ENCODE results near the gene SERPINB3.

Gene SERPINB3

GRCh38 chr18:63627819-63628218, 33.9 kb downstream of the SERPINB3 start:
- ATAC-seq (replicated peaks) (no peak), DNase-seq (no peak)
- H3K36me3 Mint-ChIP-seq (ENCODE audit: insufficient read depth), result no peaks in the 10 kb centered on the region
- peaks cover 0 to 6% of the 10 kb centered on the region in 2 donors for H3K27me3 Mint-ChIP-seq
- H3K4me3 Mint-ChIP-seq, result no peak overlapping the region
- peaks cover 9 to 33% of the 10 kb centered on the region in 2 donors for H3K9me3 Mint-ChIP-seq
- H3K27ac Mint-ChIP-seq, result no peak overlapping the region
- no peaks in the 10 kb centered on the region for H3K4me1 Mint-ChIP-seq (ENCODE audit: low read depth in 2 of 2)

DNA sequence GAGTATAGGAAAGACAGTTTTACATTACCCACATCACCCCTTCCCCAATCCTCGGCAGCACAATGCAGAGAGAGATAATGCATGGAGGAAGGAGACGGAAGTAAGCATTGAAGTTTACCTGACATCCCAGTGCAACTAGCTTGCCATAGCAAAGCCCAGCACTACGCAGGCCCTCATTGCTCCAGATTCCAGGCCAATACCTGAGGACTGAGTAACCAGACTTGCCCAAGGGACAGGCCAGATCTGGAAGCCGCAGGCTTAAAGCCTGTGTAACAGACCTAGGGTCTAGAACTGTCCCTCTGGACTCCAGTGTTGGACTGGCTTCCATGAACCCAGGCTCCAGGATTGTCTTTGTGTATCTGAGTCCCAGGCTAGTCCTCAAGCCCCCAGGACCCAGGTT, 35.3 kb downstream of the SERPINB3 start:
- Mint-ChIP-seq H3K27ac (no peak overlapping the region), H3K4me3 (no peak overlapping the region), H3K9me3 (peaks cover 7 to 29% of the 10 kb centered on the region in 2 donors), H3K27me3 (peaks cover 0 to 5% of the 10 kb centered on the region in 2 donors), H3K4me1 (ENCODE audit: low read depth in 2 of 2) (no peaks in the 10 kb centered on the region), H3K36me3 (ENCODE audit: insufficient read depth) (no peaks in the 10 kb centered on the region)
- ATAC-seq (replicated peaks) (no peak), DNase-seq (no peak)

DNA sequence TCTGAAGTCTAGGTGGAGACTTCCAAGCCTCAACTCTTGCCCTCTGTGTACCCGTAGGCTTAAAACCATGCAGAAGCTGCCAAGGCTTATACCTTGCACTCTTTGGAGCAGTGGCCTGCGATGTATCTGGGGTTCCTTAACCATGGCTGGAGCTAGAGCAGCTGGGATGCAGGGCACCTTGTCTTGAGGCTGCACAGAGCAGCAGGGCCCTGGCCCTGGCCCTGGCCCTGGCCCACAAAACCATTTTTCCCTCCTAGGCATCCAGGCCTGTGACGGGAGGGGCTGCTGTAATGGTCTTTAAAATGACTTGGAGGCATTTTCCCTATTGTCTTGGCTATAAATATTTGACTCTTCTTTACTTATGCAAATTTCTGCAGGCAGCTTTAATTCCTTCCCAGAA, 36.8 kb downstream of the SERPINB3 start:
- Mint-ChIP-seq H3K4me1 (ENCODE audit: low read depth in 2 of 2) (no peaks in the 10 kb centered on the region), H3K27ac (no peak overlapping the region), H3K4me3 (no peak overlapping the region), H3K27me3 (no peaks in the 10 kb centered on the region), H3K36me3 (ENCODE audit: insufficient read depth) (no peaks in the 10 kb centered on the region), H3K9me3 (peaks cover 5 to 29% of the 10 kb centered on the region in 2 donors)
- DNase-seq (no peak), ATAC-seq (replicated peaks) (no peak)

DNA sequence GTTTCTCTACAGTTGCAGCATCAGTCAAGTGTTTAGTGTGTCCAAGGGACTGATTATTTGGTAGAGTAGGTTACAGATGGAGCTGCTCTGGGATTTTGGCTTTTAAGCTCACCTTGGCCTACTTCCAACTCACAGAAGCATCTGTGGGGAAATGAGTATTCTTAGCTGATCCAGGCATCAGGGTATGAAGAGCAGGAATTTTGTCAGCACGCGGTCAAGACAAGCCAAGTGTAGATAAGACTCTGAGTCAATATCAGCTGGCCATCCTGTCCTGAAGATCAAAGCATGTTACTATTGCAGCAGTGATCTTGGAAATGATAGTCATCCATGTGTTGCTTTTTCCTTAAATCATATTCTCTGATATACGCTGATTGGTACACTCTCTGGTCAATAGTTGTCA, 42.0 kb downstream of the SERPINB3 start:
- H3K4me1 Mint-ChIP-seq (ENCODE audit: low read depth in 2 of 2), result no peaks in the 10 kb centered on the region
- DNase-seq, result no peak
- no peaks in the 10 kb centered on the region for H3K9me3 Mint-ChIP-seq
- no peaks in the 10 kb centered on the region for H3K36me3 Mint-ChIP-seq (ENCODE audit: insufficient read depth)
- ATAC-seq (replicated peaks), result no peak
- no peaks in the 10 kb centered on the region for H3K27me3 Mint-ChIP-seq
- H3K4me3 Mint-ChIP-seq, result no peak overlapping the region
- H3K27ac Mint-ChIP-seq, result no peak overlapping the region

DNA sequence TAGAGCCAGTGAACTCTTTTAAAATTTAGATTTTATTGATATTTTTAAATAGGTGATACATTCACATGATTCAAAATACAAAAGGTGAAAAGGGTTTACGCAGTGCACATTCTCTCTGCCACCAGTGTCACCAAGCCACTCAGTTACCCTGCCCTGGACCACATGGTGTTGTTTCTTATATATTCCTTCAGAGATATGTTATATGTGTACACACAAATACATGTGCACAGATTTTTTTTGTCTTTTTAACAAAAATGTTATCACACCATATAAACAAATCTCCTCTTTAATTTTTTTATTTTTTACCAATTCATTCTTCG, 43.8 kb downstream of the SERPINB3 start:
- ATAC-seq (replicated peaks) (no peak), DNase-seq (no peak)
- Mint-ChIP-seq H3K36me3 (ENCODE audit: insufficient read depth) (no peaks in the 10 kb centered on the region), H3K9me3 (no peaks in the 10 kb centered on the region), H3K27ac (no peak overlapping the region), H3K27me3 (peaks cover 0 to 5% of the 10 kb centered on the region in 2 donors), H3K4me3 (no peak overlapping the region), H3K4me1 (ENCODE audit: low read depth in 2 of 2) (no peaks in the 10 kb centered on the region)

GRCh38 chr18:63617049-63617914, 44.4 kb downstream of the SERPINB3 start:
- ATAC-seq (replicated peaks) (no peak), DNase-seq (no peak)
- Mint-ChIP-seq H3K27me3 (peaks cover 0 to 5% of the 10 kb centered on the region in 2 donors), H3K36me3 (ENCODE audit: insufficient read depth) (no peaks in the 10 kb centered on the region), H3K27ac (no peak overlapping the region), H3K9me3 (no peaks in the 10 kb centered on the region), H3K4me1 (ENCODE audit: low read depth in 2 of 2) (no peaks in the 10 kb centered on the region), H3K4me3 (no peak overlapping the region)

- H3K27me3 Mint-ChIP-seq, result peaks cover 5 to 6% of the 10 kb centered on the region in 2 donors
- H3K36me3 Mint-ChIP-seq (ENCODE audit: insufficient read depth), result no peaks in the 10 kb centered on the region
- no peaks in the 10 kb centered on the region for H3K9me3 Mint-ChIP-seq
- ATAC-seq (replicated peaks), result no peak
- H3K4me1 Mint-ChIP-seq (ENCODE audit: low read depth in 2 of 2), result no peaks in the 10 kb centered on the region
- no peak overlapping the region for H3K4me3 Mint-ChIP-seq
- DNase-seq, result no peak
- no peak overlapping the region for H3K27ac Mint-ChIP-seq
These were observed 48.3 kb downstream of the SERPINB3 start for GRCh38 chr18:63613420-63613819.

- DNase-seq (no peak), ATAC-seq (replicated peaks) (no peak)
- peaks cover 0 to 24% of the 10 kb centered on the region in 2 donors for H3K27me3 Mint-ChIP-seq
- no peaks in the 10 kb centered on the region for H3K4me1 Mint-ChIP-seq (ENCODE audit: low read depth in 2 of 2)
- no peaks in the 10 kb centered on the region for H3K9me3 Mint-ChIP-seq
- no peaks in the 10 kb centered on the region for H3K36me3 Mint-ChIP-seq (ENCODE audit: insufficient read depth)
- H3K27ac Mint-ChIP-seq, result no peak overlapping the region
- H3K4me3 Mint-ChIP-seq, result no peak overlapping the region
These were observed 55.2 kb downstream of the SERPINB3 start for GRCh38 chr18:63606526-63606925.
